ENCODE measurements around the gene GSTO2. TPM values are rescaled to one million over a fixed set of nuclear protein-coding genes. Genes with fewer than 3 reads are reported as not detected.
"Not testable (repeated sequence)": the region's sequence is repeated elsewhere in the genome, so short reads cannot be mapped to it uniquely, and the experiment has no call there.

Gene GSTO2
- total RNA-seq, 1 experiment from 2014 or later, result 25.7 TPM

GRCh38 chr10:104235801-104236200 lies 33.2 kb upstream of the GSTO2 start:
- no peaks in the 10 kb centered on the region for H3K9me3 Mint-ChIP-seq (ENCODE audit: low read depth, unreplicated experiment)

DNA sequence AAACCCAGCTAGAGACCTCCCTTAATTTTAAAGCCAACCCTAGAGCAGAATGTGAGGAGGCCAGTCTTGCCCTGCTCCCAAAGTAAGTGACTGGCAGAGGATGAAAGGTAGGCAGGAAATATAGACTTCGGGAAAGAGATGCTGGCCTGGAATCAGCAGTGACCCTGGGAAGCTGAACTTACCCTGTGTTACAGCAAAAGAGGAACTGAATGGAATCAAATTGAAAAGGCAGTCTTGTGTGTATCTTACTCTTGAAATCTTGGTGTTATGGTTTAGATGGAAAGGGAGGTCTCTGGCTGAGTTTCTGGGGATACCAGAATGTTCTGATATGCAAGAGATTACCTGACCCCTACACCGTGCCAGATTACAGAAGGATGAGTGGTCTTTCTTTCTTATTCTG lies 28.9 kb upstream of the GSTO2 start:
- no peaks in the 10 kb centered on the region for H3K36me3 Mint-ChIP-seq (ENCODE audit: insufficient read depth, unreplicated experiment)
- H3K4me1 Mint-ChIP-seq (ENCODE audit: low read depth, unreplicated experiment), result no peaks in the 10 kb centered on the region
- peaks cover 52% of the 10 kb centered on the region for H3K27me3 Mint-ChIP-seq (ENCODE audit: unreplicated experiment)
- BruUV-seq (replicated peaks), result no TSS peak
- TF ChIP-seq, protein P1, sequence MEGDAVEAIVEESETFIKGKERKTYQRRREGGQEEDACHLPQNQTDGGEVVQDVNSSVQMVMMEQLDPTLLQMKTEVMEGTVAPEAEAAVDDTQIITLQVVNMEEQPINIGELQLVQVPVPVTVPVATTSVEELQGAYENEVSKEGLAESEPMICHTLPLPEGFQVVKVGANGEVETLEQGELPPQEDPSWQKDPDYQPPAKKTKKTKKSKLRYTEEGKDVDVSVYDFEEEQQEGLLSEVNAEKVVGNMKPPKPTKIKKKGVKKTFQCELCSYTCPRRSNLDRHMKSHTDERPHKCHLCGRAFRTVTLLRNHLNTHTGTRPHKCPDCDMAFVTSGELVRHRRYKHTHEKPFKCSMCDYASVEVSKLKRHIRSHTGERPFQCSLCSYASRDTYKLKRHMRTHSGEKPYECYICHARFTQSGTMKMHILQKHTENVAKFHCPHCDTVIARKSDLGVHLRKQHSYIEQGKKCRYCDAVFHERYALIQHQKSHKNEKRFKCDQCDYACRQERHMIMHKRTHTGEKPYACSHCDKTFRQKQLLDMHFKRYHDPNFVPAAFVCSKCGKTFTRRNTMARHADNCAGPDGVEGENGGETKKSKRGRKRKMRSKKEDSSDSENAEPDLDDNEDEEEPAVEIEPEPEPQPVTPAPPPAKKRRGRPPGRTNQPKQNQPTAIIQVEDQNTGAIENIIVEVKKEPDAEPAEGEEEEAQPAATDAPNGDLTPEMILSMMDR (IDR thresholded peaks at IDR 0.05; ENCODE audit: unreplicated experiment), result no peak
- DNase-seq, result no peak
- H3K4me3 Mint-ChIP-seq (ENCODE audit: low read depth, unreplicated experiment), result no peak overlapping the region
- CTCF ChIA-PET, result no interaction called here
- no peaks in the 10 kb centered on the region for H3K9me3 Mint-ChIP-seq (ENCODE audit: low read depth, unreplicated experiment)
- intact Hi-C loops (cut with micrococcal nuclease; ENCODE audit: unreplicated experiment), result no loop called here
- no peak overlapping the region for H3K27ac Mint-ChIP-seq (ENCODE audit: unreplicated experiment)

More at GRCh38 chr10:104235801-104236200, 33.2 kb upstream of the GSTO2 start:
- Mint-ChIP-seq H3K27me3 (ENCODE audit: unreplicated experiment) (peaks cover 52% of the 10 kb centered on the region), H3K36me3 (ENCODE audit: insufficient read depth, unreplicated experiment) (peaks cover 19% of the 10 kb centered on the region), H3K4me3 (ENCODE audit: low read depth, unreplicated experiment) (no peak overlapping the region), H3K4me1 (ENCODE audit: low read depth, unreplicated experiment) (peaks cover 9% of the 10 kb centered on the region), H3K27ac (ENCODE audit: unreplicated experiment) (no peak overlapping the region)
- DNase-seq, result no peak
- CTCF ChIA-PET, result no interaction called here
- TF ChIP-seq, protein P1 (IDR thresholded peaks at IDR 0.05; ENCODE audit: unreplicated experiment), result no peak
- BruUV-seq (replicated peaks), result no TSS peak
- intact Hi-C loops (cut with micrococcal nuclease; ENCODE audit: unreplicated experiment), result no loop called here

- CTCF ChIA-PET, result no interaction called here
- H3K9me3 Mint-ChIP-seq (ENCODE audit: low read depth, unreplicated experiment), result no peaks in the 10 kb centered on the region
- no TSS peak for BruUV-seq (replicated peaks)
Measured at GRCh38 chr10:104242545-104242944, 26.4 kb upstream of the GSTO2 start.

GRCh38 chr10:104243009-104243408 lies 26.0 kb upstream of the GSTO2 start:
- DNase-seq; BruUV-seq (replicated peaks); H3K4me1 Mint-ChIP-seq (ENCODE audit: low read depth, unreplicated experiment); H3K27ac Mint-ChIP-seq (ENCODE audit: unreplicated experiment); H3K4me3 Mint-ChIP-seq (ENCODE audit: low read depth, unreplicated experiment); CTCF ChIA-PET; H3K36me3 Mint-ChIP-seq (ENCODE audit: insufficient read depth, unreplicated experiment); intact Hi-C loops (cut with micrococcal nuclease; ENCODE audit: unreplicated experiment); H3K9me3 Mint-ChIP-seq (ENCODE audit: low read depth, unreplicated experiment): not testable (repeated sequence)
- peaks cover 26% of the 10 kb centered on the region for H3K27me3 Mint-ChIP-seq (ENCODE audit: unreplicated experiment)

More at GRCh38 chr10:104242545-104242944, 26.4 kb upstream of the GSTO2 start:
- DNase-seq, result no peak
- Mint-ChIP-seq H3K27me3 (ENCODE audit: unreplicated experiment) (peaks cover 31% of the 10 kb centered on the region), H3K4me1 (ENCODE audit: low read depth, unreplicated experiment) (no peaks in the 10 kb centered on the region), H3K27ac (ENCODE audit: unreplicated experiment) (no peak overlapping the region), H3K36me3 (ENCODE audit: insufficient read depth, unreplicated experiment) (no peaks in the 10 kb centered on the region), H3K4me3 (ENCODE audit: low read depth, unreplicated experiment) (no peak overlapping the region)
- intact Hi-C loops (cut with micrococcal nuclease; ENCODE audit: unreplicated experiment), result no loop called here
- TF ChIP-seq, protein P1 (IDR thresholded peaks at IDR 0.05; ENCODE audit: unreplicated experiment), result no peak

GRCh38 chr10:104243512-104243911 lies 25.5 kb upstream of the GSTO2 start:
- BruUV-seq (replicated peaks), result no TSS peak
- Mint-ChIP-seq H3K27ac (ENCODE audit: unreplicated experiment) (no peak overlapping the region), H3K4me3 (ENCODE audit: low read depth, unreplicated experiment) (no peak overlapping the region), H3K9me3 (ENCODE audit: low read depth, unreplicated experiment) (no peaks in the 10 kb centered on the region), H3K27me3 (ENCODE audit: unreplicated experiment) (peaks cover 21% of the 10 kb centered on the region), H3K4me1 (ENCODE audit: low read depth, unreplicated experiment) (no peaks in the 10 kb centered on the region), H3K36me3 (ENCODE audit: insufficient read depth, unreplicated experiment) (no peaks in the 10 kb centered on the region)
- TF ChIP-seq, protein P1 (IDR thresholded peaks at IDR 0.05; ENCODE audit: unreplicated experiment), result no peak
- intact Hi-C loops (cut with micrococcal nuclease; ENCODE audit: unreplicated experiment), result no loop called here
- CTCF ChIA-PET, result no interaction called here
- no peak for DNase-seq
